WTC11 (cell line): ENCODE results near the gene RPS8. TPM values are rescaled to one million over a fixed set of nuclear protein-coding genes. Genes with fewer than 3 reads are reported as not detected.

Experiments used
- ATAC-seq: fragments of 200-7000 bp; cut with Tn5 transposase; 2 replicates; pipeline ENCODE4 v1.10.0; 2021; ENCODE audit warnings: mild to moderate bottlenecking, moderate library complexity
- CTCF ChIA-PET: fragments of 300-600 bp; sonication (Branson Sonifier 250); formaldehyde crosslinking; loops from one replicate; lab custom pipeline; 2021; ENCODE audit warnings: antibody characterized with exemption; lab: Charles Lee
- POLR2A ChIA-PET: fragments of 350-600 bp; sonication (Branson Sonifier 250); formaldehyde crosslinking; loops from one replicate; lab custom pipeline; 2021; ENCODE audit warnings: antibody characterized with exemption; lab: Charles Lee
- DNase-seq: peaks from one replicate; pipeline ENCODE4 v3.0.0; 2021; ENCODE audit warnings: low spot score
- H3K27ac Mint-ChIP-seq: 2 replicates; pipeline ENCODE4 v1.8.0; 2021; ENCODE audit warnings: mixed read lengths
- H3K27me3 Mint-ChIP-seq: 2 replicates; pipeline ENCODE4 v1.8.0; 2021; ENCODE audit warnings: low read depth, mild to moderate bottlenecking, moderate library complexity, mixed read lengths
- H3K36me3 Mint-ChIP-seq: 2 replicates; pipeline ENCODE4 v1.8.0; 2021; ENCODE audit warnings: mixed read lengths
- H3K4me1 Mint-ChIP-seq: 2 replicates; pipeline ENCODE4 v1.8.0; 2022; ENCODE audit warnings: mixed read lengths
- H3K4me3 Mint-ChIP-seq: 2 replicates; pipeline ENCODE4 v1.8.0; 2021; ENCODE audit warnings: mild to moderate bottlenecking, moderate library complexity, mixed read lengths
- H3K9me3 Mint-ChIP-seq: 2 replicates; pipeline ENCODE4 v1.8.0; 2021; ENCODE audit warnings: mixed read lengths
- ATF2 ChIP-seq: sonication (generic); formaldehyde crosslinking; IDR thresholded peaks from 2 replicates; pipeline ENCODE4 v1.8.1; 2022; ENCODE audit warnings: low read depth, missing genetic modification reagents, borderline replicate concordance
- CREB1 ChIP-seq: sonication (generic); formaldehyde crosslinking; IDR thresholded peaks from 2 replicates; pipeline ENCODE4 v1.8.0; 2023; ENCODE audit warnings: mild to moderate bottlenecking, missing genetic modification reagents
- CTCF ChIP-seq: fragments of 200-600 bp; IDR thresholded peaks from 2 replicates; pipeline ENCODE4 v1.8.0; 2022; ENCODE audit warnings: antibody characterized with exemption
- E2F4 ChIP-seq: sonication (generic); formaldehyde crosslinking; IDR thresholded peaks from 2 replicates; pipeline ENCODE4 v1.8.1; 2022; ENCODE audit warnings: low read depth, mild to moderate bottlenecking, moderate library complexity, missing genetic modification reagents, borderline replicate concordance
- EMX1 ChIP-seq: fragments of 250-450 bp; sonication (Bioruptor Pico); IDR thresholded peaks from 2 replicates; pipeline ENCODE4 v1.8.0; 2021; ENCODE audit warnings: mild to moderate bottlenecking
- FOXK1 ChIP-seq: sonication (generic); formaldehyde crosslinking; IDR thresholded peaks from 2 replicates; pipeline ENCODE4 v1.8.0; 2022; ENCODE audit warnings: mild to moderate bottlenecking, moderate library complexity, missing genetic modification reagents
- FOXP1 ChIP-seq: sonication (generic); formaldehyde crosslinking; IDR thresholded peaks from 2 replicates; pipeline ENCODE4 v1.8.0; 2022; ENCODE audit warnings: missing genetic modification reagents, mild to moderate bottlenecking, moderate library complexity, borderline replicate concordance
- HMGA2 ChIP-seq: fragments of 250-450 bp; sonication (Bioruptor Pico); IDR thresholded peaks from 2 replicates; pipeline ENCODE4 v1.4.0; 2021; ENCODE audit warnings: mild to moderate bottlenecking, moderate library complexity
- JAZF1 ChIP-seq: fragments of 250-450 bp; sonication (Bioruptor Pico); IDR thresholded peaks from 2 replicates; pipeline ENCODE4 v1.9.0; 2021; ENCODE audit warnings: moderate library complexity, mild to moderate bottlenecking, inconsistent platforms
- MLX ChIP-seq: sonication (generic); formaldehyde crosslinking; IDR thresholded peaks from 2 replicates; pipeline ENCODE4 v1.8.1; 2023; ENCODE audit warnings: mild to moderate bottlenecking, missing genetic modification reagents, moderate library complexity
- MYBL2 ChIP-seq: sonication (generic); formaldehyde crosslinking; IDR thresholded peaks from 2 replicates; pipeline ENCODE4 v1.8.1; 2023; ENCODE audit warnings: mild to moderate bottlenecking, moderate library complexity, missing genetic modification reagents
- NR3C1 ChIP-seq: sonication (generic); formaldehyde crosslinking; conservative IDR thresholded peaks from 2 replicates; pipeline ENCODE4 v1.8.1; 2023; ENCODE audit warnings: low read depth, mild to moderate bottlenecking, missing genetic modification reagents
- RORB ChIP-seq: fragments of 250-450 bp; sonication (Bioruptor Pico); IDR thresholded peaks from 2 replicates; pipeline ENCODE4 v1.9.0; 2021; ENCODE audit warnings: mild to moderate bottlenecking
- SMAD3 ChIP-seq: sonication (generic); formaldehyde crosslinking; IDR thresholded peaks from 2 replicates; pipeline ENCODE4 v1.8.0; 2022; ENCODE audit warnings: missing genetic modification reagents, mild to moderate bottlenecking, borderline replicate concordance
- TEAD4 ChIP-seq: sonication (generic); formaldehyde crosslinking; IDR thresholded peaks from 2 replicates; pipeline ENCODE4 v1.8.0; 2022; ENCODE audit warnings: mild to moderate bottlenecking, missing genetic modification reagents
- TP53 ChIP-seq: sonication (generic); formaldehyde crosslinking; IDR thresholded peaks from 2 replicates; pipeline ENCODE4 v1.8.1; 2023; ENCODE audit warnings: mild to moderate bottlenecking, missing genetic modification reagents
- ZBTB43 ChIP-seq: sonication (generic); formaldehyde crosslinking; IDR thresholded peaks from 2 replicates; pipeline ENCODE4 v1.8.1; 2023; ENCODE audit warnings: mild to moderate bottlenecking, missing genetic modification reagents
- ZNF138 ChIP-seq: sonication (generic); formaldehyde crosslinking; conservative IDR thresholded peaks from 2 replicates; pipeline ENCODE4 v1.8.1; 2022; ENCODE audit warnings: mild to moderate bottlenecking, moderate library complexity, missing genetic modification reagents
- ZNF263 ChIP-seq: sonication (generic); formaldehyde crosslinking; IDR thresholded peaks from 2 replicates; pipeline ENCODE4 v1.8.1; 2022; ENCODE audit warnings: low read depth, mild to moderate bottlenecking, moderate library complexity, missing genetic modification reagents
- ZNF425 ChIP-seq: fragments of 250-450 bp; sonication (Bioruptor Pico); conservative IDR thresholded peaks from 2 replicates; pipeline ENCODE4 v1.9.0; 2021; ENCODE audit warnings: mild to moderate bottlenecking
- ZNF512 ChIP-seq: sonication (generic); formaldehyde crosslinking; IDR thresholded peaks from 2 replicates; pipeline ENCODE4 v1.8.1; 2022; ENCODE audit warnings: missing genetic modification reagents, borderline replicate concordance
- ZSCAN18 ChIP-seq: fragments of 250-450 bp; sonication (Bioruptor Pico); IDR thresholded peaks from 2 replicates; pipeline ENCODE4 v2.1.2; 2022; ENCODE audit warnings: mild to moderate bottlenecking, moderate library complexity
- total RNA-seq: library from RNA; stranded (reverse); gene quantifications from 3 replicates; pipeline ENCODE4 v1.2.3, GENCODE V29; 2021

The RPS8 gene
- total RNA-seq, 1 experiment from 2014 or later: 2,343 TPM

- TF ChIP-seq MLX: no peak
- TF ChIP-seq ZNF138 (CRISPR knock-in tag): no peak
- no peak for TF ChIP-seq JAZF1 (CRISPR knock-in tag)
Measured at GRCh38 chr1:44790968-44791801, 15.8 kb downstream of the RPS8 start (continued).

- H3K36me3 Mint-ChIP-seq: no peaks in the 10 kb centered on the region
- no peaks in the 10 kb centered on the region for H3K27me3 Mint-ChIP-seq
- ChIA-PET POLR2A (interaction anchor here (0.6 to 2.0 kb wide), 6 partner anchors 15 to 49 kb away, joined by 3 to 11 read pairs (median 4); partner anchors contain the start of genes BTBD19 and RPS8), CTCF (interaction anchor here (0.6 to 2.7 kb wide), 24 partner anchors 8 to 700 kb away, joined by 3 to 26 read pairs (median 6); partner anchors contain the start of genes BTBD19, EIF2B3, HECTD3 and PTCH2)
- H3K4me1 Mint-ChIP-seq: peaks cover 15% of the 10 kb centered on the region
- ATAC-seq (peak; percentile 2; the same call in 1 of the 2 replicates), DNase-seq (no peak)
- H3K27ac Mint-ChIP-seq: peak overlapping the region; percentile 79
- H3K9me3 Mint-ChIP-seq: no peaks in the 10 kb centered on the region
- peak overlapping the region; percentile 20 for H3K4me3 Mint-ChIP-seq
- TF ChIP-seq NR3C1 (CRISPR knock-in tag) (no peak), HMGA2 (CRISPR knock-in tag) (no peak), MYBL2 (CRISPR knock-in tag) (no peak), FOXP1 (CRISPR knock-in tag) (no peak), RORB (CRISPR knock-in tag) (no peak), ZNF512 (CRISPR knock-in tag) (no peak), SMAD3 (CRISPR knock-in tag) (no peak), TEAD4 (CRISPR knock-in tag) (no peak), ZNF263 (CRISPR knock-in tag) (no peak), ZBTB43 (CRISPR knock-in tag) (no peak), ZNF425 (CRISPR knock-in tag) (no peak), TP53 (CRISPR knock-in tag) (no peak), CREB1 (CRISPR knock-in tag) (no peak), EMX1 (CRISPR knock-in tag) (no peak), FOXK1 (CRISPR knock-in tag) (no peak), ATF2 (CRISPR knock-in tag) (no peak), ZSCAN18 (CRISPR knock-in tag) (no peak), E2F4 (CRISPR knock-in tag) (no peak), CTCF (no peak)
Measured at GRCh38 chr1:44792736-44793502, 17.6 kb downstream of the RPS8 start.
